ENCODE results near the gene ZNF213.
"Not testable (repeated sequence)": the region's sequence is repeated elsewhere in the genome, so short reads cannot be mapped to it uniquely, and the experiment has no call there.

Gene ZNF213

DNA sequence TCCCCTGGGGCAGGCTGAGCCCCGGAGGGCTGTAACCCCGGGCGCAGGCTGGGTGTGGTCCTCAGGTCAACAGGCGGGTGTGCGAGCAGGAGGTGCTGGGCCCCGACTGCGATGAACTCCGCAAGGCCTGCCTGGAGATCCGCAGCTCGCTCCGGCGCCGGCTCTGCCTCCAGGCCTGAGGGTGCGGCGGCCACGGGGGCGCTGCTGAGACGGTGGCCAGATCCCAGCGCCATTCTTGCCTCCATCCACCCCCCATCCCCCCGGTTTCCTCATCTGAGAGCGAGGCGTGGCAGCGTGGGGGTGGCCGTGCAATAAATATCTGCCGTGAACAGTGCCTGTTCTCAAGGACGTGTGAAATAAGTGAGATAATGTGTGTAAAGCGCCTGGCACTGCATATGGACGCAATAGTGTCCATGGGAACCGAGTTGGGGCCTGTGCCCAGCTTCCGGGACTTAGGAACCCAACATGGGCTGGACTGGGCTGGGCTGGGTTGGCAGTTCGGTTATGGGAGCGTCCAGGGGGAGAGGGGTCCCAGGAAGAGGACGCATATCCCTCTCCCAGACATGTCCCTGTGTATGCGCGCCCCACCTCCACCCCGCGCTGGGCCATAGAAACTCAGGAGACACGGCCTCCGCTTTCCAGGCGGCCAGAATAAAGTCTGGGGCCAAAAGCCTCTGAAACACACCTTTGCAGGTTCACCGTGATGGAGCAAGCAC lies 15.0 kb downstream of the ZNF213 start:
- DNase-seq: peak; percentile 71 to 79

DNA sequence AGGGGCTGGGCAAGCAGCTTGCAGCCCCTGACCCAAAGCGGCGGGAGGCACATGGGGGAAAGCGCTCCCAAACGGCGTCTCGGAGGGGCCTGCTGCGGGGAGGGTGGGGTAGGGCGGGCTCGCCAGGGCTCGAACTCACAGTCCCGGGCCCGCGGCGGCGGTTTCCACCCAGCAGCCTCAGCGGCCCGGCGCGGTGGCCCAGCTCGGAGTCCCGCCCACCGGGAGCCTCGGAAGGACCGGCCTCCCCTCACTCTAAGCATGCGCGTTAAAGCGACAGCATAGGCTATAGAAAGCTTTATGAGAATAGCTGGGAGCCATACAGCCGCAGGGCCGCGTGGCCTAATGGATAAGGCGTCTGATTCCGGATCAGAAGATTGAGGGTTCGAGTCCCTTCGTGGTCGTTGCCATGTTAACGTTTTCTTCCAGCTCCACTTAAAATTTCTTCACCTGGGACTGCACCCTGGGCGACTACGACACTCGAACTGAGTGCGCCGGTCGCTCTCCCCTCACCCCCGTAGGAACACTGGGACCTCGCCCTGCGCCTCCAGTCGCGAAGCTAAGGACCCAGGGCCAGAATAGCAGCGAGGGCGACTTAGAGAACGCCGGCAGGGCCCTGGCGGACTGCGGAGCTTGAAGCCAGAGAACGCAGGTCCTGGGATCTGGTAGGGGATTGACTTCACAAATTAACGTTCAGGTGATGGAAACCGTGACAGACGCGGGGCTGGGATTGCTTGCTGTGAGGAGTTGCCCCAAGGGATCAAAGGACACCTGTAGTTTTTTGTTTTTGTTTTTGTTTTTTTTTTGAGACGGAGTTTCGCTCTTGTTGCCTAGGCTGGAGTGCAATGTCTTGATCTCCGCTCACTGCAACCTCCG lies 15.8 kb downstream of the ZNF213 start:
- DNase-seq: peak; percentile 100

DNA sequence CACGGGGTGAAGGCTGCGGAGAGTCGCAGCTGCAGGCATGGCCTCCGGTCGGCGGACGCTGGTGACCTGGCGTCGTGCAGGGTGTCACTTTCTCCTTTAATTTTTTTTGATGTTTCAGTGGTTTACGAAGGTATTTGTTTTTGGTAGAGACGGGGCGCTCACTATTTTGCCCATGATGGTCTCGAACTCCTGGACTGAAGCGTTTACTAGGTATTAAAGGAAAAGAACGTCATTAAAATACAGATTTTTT lies 17.1 kb downstream of the ZNF213 start:
- DNase-seq: peak in 1 of 2 experiments; percentile 41

DNA sequence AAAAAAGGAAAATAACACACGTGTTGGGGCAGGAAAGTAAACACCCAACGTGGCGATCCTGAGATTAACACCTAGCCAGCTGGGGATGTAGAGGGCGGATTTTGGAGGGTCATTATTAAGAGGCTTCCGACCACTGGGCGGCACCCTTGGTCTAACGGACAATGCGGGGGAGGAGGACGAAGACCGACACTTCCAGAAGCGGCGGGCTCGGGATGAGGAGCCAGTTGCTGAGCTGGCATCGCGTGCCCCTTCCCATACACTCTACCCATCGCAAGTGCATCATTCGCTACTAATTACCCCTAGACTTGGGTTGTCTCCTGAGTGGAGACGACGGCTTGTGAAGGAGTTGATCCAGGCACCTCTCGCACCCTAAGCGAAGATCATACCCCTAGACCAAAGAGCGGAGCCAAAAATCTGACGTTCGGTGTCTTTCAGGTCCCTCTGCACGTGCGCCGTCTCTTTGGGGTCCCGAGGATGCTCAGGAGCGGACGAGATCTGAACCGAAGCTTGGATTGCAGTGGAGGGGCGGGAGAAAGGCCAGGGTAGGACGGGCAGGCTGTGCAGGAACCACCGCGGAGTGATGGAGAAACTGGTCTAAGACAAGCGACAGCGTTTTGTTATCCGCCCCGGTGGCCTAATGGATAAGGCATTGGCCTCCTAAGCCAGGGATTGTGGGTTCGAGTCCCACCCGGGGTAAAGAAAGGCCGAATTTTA lies 17.6 kb downstream of the ZNF213 start:
- peak; percentile 97 to 98 for DNase-seq

DNA sequence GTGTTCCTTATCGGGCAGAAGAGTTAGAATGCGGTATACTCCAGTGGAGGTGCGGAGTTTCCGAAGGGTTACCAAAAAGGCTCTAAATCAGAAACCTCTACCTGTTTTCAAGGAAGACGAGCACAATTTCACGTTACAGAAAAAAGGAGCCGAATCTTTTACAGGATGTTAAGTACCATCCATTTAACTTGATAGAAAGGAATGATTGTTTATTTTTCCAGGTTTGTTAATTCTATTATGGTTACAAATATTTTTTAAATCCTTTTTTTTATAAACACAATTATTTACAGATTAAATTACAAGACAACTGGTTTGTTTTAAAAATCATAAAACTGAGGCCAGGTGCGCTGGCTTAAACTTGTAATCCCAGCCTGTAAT lies 18.2 kb downstream of the ZNF213 start:
- no peak for DNase-seq

DNA sequence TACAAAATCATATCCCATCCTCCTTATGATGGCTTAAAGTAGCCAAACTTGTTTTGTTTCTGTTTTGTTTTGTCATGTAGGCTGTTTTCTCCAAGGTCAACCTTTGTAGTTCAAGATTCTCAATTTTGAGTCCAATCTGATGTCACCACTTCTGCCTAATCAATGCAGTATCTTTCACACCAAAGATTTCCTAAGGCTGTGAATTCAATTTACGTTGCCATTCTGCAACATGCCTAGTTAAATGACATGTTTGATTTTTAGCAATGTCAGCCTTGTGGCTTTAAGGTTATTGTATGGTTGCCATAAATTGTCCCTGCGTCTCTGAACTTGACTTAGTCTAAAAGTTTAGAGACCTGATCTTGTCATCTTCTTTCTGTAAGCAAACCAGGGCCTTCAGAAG lies 20.4 kb downstream of the ZNF213 start:
- no peak for DNase-seq

DNA sequence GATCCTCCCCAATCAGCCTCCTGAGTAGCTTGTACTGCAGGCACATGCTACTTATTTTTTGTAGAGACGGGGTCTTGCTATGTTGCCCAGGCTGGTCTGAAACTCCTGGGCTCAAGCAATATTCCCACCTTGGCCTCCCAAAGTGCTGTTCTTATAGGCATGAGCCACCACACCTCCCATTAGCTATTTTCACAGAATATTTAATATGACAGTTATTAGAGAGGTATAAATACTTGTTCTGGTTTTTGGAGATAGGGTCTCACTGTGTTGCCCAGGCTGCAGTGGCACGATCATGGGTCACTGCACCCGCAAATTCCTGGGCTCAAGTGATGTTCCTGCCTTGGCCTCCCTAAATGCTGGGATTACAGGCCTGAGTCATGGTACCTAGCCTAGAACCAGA lies 21.1 kb downstream of the ZNF213 start:
- no peak for DNase-seq

DNA sequence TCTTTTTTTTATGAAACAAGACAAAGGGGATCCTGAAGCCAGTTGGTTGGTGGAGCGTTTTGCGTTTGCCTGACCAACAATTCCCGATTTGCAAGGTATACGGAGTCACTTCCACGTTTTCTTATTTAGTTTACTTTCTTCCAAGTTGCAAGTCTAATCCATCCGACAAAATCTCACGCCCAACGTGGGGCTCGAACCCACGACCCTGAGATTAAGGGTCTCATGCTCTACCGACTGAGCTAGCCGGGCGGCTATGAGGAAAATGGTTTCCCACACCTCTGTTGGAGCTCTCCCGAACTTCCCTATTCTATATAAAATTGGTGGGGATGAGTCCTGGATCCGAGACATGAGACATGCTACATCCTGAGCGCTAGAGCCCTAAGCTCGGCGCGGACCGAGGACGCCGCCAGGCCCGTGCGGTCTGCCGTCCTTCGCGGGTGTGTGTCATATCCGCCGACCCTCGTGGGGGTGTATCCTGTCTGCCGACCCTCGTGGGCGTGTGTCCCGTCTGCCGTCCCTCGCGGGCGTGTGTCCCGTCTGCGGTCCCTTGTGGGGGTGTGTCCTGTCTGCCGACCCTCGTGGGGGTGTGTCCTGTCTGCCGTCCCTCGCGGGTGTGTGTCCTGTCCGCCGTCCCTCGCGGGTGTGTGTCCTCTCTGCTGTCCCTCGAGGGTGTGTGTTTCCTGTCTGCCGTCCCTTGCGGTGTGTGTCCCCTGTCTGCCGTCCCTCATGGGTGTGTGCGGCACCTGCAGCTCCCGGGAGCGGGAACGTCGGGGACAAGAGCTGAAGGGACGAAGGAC lies 22.6 kb downstream of the ZNF213 start:
- DNase-seq: peak; percentile 82 to 88

DNA sequence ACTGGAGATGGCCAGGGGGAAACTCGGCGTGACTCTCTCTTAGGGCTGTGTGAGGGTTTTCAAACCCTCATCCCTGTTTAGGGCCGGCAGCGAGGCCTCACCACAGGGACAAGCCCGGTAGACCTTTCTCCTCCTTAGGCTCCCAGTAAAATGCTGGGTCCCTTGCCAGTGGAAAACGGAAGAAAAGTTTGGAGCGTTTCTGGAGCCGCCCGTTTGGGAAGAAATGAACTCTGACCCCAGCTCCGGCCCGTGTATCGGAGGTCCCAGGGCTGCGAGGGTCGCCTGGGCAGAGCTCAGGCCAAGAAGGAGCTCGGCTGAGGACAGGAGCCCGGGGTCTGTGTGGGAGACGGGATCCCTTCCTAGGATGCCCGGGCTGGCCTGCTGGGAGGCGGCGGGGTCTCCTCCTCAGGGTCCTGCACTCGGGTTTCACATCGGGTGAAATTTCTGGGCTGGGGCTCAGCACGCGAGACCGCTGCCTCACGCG lies 23.2 kb downstream of the ZNF213 start:
- DNase-seq: peak; percentile 37 to 43

DNA sequence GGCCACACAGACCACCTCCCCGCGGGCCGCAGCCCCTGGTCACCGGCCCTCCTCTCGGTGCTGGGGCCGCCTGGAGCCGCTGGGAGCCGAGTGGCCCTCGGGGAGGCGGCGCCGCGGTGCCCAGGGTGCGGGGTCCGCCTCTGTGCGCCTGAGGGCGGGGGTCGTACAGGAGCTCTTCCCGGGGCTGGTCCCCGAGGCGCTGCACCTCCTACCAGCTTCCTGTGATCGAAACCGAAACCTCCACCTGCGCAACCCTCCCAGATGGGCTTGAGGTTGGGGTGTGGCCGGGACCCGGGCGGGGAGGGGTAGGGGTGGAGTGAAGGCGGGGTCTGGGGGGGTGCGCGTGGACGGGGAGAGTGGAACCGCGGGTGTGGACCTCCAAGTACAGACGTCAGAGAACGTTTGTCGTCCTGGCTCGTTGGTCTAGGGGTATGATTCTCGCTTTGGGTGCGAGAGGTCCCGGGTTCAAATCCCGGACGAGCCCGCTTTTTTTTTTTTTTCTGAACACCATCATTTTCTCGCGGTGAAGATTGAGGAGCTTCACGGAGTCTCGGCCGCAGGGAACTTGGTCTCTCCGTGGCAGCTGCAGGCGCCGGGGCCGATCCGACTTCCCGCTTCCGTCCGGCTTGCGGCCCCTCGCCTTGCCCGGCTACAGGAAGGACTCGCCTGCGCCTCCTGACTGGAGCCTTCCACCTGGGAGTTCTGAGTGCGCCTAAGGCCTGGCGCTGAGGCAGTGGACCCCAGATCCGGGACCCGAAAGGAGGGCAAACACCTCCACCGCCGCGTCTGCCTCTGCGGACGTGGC lies 23.9 kb downstream of the ZNF213 start:
- DNase-seq: peak; percentile 91 to 94

DNA sequence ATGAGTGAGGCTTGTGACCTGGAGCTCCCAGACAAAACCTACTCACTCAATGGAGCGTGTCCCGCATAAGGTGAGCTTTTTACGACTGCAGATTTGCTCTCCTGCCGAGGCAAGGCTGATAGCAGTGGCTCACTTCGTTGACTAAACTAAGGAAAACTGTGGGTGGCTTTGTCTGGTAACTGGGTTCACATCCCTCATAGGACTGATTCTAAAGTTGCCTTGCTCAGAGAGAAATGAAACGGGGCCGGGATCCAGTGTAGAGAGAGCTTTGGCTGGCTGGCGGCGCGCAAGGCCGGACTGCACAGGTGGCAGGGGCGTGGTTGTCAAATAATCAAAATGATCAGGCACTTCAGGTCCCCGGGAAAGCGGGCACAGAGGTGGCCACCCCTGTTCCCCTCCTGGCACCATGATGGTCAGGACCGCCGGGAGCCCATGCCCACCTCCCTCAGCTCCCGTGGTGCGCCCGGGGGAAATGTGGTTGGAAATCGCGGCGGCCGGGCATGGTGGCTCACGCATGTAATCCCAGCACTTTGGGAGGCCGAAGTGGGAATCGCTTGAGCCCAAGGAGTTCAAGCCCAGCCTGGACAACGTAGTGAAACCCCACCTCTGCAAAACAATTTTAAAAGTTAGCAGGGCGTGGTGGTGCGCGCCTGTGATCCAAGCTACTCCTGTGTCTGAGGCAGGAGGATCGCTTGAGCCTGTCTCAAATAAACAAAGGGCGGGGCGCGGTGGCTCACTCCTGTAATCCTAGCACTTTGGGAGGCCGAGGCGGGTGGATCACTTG lies 26.6 kb downstream of the ZNF213 start:
- no peak for DNase-seq

DNA sequence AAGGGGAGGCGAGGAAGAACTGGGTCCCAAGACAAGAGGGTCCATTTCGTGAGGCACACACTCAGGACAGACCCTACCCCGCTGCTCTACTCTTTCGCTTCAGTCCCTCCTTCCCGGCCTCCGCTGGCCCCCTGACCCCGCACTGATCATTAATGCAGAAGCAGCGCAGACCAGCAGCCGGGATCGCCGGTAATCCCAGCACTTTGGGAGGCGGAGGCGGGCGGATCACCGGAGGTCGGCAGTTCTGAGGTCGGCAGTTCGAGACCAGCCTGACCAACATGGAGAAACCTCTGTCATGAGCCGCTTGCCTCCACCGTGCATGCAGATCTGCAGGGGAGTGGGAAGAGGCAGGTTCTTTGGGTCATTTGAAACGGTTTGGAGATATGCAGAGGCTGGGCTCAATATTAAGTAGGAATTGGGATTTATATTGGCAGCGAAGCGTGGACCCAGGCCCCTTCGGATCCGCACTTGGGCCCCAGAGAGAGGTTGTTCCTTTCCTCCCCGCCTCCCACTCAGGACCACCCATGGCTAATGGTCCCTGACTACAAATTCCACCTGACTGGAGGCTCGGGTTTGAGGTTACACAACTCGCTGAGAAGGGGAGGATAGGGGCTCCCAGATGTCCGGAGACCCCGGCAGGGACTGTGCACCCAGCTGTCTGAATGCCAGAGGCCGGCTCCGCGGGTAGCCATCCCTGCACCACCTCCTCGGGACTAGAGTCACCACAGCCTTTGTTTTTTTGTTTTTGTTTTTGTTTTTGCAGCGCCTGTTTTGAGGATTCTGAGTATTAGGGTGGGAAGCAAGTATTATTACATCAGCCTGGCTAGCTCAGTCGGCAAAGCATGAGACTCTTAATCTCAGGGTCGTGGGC lies 29.5 kb downstream of the ZNF213 start:
- no peak for DNase-seq

DNA sequence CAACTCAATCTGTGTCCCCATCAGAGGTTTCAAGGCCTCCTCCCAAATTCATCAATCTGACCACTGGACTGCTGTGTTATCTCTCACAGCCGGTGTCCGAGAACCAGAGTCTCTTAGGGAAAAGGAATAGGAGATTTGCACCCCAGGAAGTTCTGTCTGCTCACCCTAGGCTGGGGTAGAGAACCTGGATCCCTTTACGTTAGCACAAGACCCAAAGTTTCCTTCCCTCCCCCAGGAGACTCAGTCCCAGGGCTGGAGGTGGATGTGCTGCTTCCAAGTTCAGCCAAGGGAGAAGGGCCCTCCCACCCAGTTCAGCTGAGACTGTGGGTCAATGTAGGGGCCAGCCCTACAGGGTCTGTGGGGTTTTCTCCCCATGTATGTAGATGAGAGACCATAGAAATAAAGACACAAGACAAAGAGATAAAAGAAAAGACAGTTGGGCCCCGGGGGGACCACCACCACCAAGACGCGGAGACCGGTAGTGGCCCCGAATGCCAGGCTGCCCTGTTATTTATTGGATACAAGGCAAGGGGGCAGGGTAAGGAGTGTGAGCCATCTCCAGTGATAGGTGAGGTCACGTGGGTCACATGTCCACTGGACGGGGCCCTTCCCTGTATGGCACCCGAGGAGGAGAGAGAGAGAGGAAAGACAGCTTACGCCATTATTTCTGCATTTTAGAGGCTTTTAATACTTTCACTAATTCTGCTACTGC lies 30.4 kb downstream of the ZNF213 start:
- DNase-seq: no peak

DNA sequence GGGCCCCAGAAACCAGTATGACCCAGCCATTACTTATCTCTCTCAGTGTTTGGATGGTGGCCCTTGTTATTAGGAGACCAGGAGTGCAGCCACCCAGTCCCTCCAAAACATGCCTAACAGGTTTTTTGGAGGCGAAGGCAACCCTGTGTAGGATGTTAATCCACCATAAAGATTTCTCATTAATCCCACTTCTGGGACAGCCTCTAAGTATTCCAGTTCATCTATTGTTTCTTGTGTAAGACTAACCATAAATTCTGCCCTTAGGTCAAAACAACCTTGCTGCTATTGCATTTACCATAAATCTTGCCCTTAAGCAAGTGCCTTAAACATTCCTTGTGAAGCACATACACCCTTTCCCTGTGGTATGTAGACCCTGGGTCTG lies 31.7 kb downstream of the ZNF213 start:
- DNase-seq: no peak

DNA sequence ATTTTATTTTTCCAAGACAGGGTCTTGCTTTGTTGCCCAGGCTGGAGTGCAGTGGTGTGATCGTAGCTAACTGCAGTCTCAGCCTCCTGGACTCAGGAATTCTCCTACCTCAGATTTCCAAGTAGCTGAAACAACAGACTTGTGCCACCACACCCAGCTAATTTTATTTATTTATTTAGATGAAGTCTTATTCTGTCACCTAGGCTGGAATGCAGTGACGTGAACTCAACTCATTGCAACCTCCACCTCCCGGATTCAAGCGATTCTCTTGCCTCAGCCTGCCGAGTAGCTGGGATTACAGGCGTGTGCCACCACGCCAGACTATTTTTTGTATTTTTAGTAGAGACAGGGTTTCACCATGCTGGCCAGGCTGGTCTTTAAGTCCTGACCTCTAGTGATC lies 33.9 kb downstream of the ZNF213 start:
- not testable (repeated sequence) for DNase-seq

DNA sequence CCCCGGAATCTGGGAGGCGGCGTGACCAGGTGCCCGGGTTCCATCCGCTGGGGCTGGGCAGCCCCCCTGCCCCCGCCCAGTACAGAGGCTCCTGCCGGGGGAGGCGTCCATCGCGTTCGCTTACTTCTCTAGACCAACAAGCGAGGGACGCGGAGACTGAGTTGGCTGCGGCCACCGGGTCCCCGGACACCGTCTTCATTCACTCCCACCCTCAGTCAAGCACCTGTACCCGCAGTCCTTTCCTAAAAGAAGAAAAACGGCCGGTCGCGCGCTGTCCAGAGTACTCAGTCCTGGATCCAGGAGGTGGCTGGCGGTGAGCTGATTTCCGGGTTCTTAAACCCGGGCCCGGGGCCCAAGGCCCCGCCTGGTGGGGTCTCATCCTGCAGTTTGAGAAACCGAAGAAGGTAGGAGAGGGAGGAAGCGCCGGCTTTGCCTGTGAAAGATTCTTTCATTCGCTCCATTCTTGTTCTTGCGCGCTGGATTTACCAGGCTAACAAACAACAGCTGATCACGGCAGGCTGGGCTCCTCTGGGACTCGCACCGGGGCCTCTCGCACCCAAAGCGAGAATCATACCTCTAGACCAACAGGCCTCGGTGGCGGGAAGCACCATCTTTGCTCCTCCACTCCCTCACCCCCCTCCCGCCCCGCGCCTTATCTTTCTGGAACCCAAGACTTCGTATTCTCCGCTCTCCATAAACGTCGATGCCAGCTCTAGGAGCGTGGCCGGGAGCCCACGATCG lies 35.8 kb downstream of the ZNF213 start:
- DNase-seq: peak; percentile 54 to 56

DNA sequence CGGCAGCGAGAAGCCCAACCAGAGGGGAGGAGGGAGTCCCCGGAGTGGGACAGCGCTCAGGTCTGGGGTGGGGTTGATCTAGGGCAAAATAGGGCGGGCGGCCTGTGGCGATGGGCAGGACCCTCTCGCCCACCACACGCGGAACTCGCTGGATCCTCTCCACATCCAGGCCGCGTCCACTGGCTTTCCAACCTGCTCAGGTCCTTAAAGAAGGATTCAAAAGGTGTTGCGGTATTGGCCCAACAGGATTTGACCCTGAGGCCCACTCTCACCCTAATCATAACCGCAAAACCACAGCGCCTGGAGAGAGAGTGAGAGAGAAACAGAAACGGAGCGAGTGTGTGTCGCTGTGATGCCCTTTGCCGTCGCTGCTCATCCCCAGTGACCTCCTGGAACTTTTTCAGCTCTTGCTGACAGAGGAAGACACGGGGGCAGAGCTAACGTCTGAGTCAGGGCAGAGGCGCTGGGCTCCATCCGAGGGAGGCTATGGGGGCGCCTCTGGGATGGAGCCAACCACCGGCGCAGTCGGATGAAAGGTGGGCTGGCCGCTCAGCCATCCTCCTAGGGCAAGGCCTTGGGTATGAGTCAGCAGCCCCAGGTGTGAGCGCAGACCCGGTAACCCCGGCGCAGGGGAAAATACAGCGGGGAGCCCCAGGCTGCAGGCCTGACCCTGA lies 36.5 kb downstream of the ZNF213 start:
- peak; percentile 69 to 79 for DNase-seq
